GM19035 (cell line): ENCODE measurements around the gene TRIM13.
"Not testable (repeated sequence)": the region's sequence is repeated elsewhere in the genome, so short reads cannot be mapped to it uniquely, and the experiment has no call there.

Experiments used
- ATAC-seq: cut with Tn5 transposase; IDR thresholded peaks from one replicate; pipeline ENCODE4 v1.9.1; 2021; ENCODE audit not compliant: unreplicated experiment

Gene TRIM13

DNA sequence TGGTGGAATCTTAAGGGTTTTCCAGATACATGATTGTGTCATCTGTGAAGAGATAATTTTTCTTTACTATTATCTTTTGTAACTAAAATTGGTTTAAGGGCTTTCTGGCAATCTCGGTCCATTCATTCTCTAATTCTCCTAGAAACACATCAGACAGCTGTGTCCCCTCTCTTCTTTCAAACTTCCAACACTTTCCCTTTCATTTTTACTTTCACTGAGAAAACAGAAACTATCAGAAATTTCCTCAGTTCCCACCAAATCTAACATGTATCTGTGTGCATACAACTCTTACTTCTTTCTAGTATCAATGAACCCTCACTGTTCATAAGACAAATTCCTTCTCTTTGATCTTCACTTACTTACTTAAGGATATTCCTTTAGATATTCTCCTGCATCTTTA is 58.6 kb downstream of the TRIM13 start:
- no peak for ATAC-seq

DNA sequence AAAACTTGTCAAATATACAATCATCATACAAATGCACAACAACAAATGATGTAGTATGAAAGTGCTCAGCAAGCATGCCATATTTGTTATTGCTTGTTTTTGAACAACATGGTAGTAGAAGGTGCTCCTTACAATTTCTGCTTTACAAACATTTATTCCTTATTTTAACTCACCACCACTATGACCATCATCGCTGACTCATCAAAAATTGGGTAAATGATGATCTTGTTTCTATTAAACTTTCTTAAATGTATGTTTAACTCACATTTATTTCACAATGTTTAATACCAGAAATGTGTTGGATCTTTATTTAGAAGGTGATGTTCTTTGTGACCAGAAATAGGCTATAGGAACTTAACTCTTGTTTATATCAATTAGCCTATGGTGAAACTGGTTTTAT is 63.9 kb downstream of the TRIM13 start:
- no peak for ATAC-seq

DNA sequence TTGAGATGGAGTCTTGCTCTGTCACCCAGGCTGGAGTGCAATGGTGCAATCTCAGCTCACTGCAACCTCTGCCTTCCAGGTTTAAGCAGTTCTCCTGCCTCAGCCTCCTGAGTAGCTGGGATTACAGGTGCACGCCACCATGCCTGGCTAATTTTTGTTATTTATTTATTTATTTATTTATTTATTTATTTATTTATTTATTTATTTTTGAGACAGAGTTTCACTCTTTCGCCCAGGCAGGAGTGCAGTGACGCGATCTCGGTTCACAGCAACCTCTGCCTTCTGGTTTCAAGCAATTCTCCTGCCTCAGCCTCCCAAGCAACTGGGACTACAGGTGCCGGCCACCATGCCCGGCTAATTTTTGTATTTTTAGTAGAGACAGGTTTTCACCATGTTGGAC is 65.5 kb downstream of the TRIM13 start:
- ATAC-seq = not testable (repeated sequence)

DNA sequence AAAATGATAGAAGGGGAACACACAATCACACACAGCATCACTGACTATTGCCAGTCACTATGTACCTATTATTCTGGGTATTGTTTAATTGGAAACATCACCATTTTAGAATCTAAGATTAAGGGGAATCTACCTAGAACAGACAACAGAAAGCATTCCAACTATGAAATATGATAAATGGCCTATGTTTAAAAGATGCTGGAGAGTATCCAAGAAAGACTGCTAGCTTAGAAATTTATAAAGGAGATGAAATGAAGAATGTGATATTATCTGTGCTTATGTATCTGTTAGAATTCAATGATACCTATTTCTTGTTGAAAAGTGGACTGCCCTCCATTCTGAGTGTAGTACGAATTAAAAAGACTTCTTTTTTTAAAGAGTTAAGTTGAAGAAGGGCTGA is 68.9 kb downstream of the TRIM13 start:
- ATAC-seq = no peak
